HG02885 (cell line): Measurements from ENCODE around the gene AAGAB.

Source experiments
- ATAC-seq: cut with Tn5 transposase; IDR thresholded peaks from one replicate; pipeline ENCODE4 v1.9.1; 2021; ENCODE audit warnings: mild to moderate bottlenecking; ENCODE audit not compliant: unreplicated experiment, poor library complexity

The AAGAB gene

DNA sequence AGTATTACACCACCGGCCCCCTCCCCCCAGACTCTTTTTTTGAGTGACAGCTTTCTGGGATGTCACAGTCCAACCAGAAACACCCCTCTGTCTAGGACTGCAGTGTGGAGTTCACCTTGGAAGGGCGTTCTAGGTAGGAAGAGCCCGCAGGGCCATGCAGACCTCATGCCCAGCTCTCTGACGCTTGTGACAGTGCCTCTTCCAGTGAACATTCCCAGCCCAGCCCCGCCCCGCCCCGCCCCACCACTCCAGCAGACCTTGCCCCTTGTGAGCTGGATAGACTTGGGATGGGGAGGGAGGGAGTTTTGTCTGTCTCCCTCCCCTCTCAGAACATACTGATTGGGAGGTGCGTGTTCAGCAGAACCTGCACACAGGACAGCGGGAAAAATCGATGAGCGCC is 63.6 kb downstream of the AAGAB start:
- ATAC-seq: no peak

DNA sequence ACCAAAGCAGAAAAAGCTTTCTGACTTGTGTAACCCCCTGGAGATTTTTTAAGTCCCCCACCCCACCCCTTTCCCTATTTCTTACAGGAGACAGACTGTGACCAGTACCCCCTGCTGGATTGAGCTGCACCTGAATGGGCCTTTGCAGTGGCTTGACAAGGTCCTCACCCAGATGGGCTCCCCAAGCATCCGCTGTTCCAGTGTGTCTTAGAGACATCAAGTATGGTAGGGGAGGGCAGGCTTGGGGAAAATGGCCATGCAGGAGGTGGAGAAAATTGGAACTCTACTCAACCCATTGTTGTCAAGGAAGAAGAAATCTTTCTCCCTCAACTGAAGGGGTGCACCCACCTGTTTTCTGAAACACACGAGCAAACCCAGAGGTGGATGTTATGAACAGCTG is 64.1 kb downstream of the AAGAB start:
- no peak for ATAC-seq

DNA sequence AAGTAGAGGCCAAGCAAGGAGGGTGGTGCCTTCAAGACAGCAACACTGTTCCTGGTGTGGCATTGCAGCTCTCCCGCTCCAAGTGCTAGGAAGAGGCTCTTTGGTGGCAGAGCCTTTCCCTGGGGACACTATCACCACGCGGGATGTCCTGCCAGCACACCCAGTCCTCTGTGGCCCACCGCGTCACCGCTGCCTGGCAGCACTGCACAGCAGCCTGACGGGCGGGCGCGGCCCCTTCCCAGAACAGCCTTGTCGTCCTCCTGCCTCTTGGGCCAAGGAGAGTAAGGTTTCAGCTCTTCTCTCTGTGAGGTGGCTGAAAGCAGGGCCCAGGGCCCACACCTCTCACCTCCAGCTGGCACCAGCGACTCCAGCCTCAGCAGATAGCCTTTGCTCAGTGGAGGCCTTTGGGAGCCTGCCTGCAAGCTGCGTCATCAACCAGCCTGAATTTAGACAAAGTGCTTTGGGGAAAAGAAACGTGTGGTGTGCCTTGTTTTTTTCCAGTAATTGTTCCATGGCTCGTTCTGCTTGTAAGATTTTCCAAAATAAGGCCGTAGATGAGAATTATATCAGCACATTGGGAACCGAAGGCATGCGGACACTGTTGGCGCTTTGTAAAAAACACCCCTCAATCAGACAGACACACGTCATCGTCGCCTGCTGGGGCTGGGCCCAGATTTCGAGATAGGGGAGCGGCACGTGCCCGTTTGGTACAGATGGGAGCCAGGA is 65.0 kb downstream of the AAGAB start:
- ATAC-seq: no peak

DNA sequence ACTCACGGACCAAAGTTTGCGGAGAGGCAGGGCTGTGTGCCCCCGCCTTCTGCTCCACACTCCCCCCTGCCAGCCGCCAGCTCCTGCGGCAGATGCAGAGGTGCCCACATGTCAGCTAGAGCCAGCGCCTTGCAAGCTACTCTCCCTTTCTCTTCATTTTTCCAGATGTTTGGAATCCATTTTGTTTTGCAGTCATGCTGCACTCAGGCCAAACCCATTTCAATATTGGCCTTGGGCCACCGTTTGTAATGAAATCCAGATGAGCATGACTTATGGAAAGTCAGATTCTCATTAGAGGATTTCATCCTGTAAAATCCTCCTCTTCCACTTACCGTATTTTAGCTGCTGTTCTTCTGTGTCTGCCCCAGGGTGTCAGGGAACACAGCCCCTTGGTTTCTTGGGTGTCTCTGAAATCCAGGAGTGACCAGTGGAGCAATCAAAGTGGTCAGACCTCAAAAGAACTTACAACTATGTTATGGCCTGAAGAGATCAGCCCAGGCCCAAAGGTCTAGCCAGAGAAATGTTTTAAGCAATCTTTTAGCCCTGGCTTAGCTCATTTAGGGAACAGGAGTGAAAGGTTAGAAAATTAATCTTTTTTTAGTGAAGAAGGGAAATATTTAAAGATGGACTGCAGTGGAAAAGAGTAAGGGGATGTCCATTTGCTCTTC is 65.8 kb downstream of the AAGAB start:
- ATAC-seq: no peak

DNA sequence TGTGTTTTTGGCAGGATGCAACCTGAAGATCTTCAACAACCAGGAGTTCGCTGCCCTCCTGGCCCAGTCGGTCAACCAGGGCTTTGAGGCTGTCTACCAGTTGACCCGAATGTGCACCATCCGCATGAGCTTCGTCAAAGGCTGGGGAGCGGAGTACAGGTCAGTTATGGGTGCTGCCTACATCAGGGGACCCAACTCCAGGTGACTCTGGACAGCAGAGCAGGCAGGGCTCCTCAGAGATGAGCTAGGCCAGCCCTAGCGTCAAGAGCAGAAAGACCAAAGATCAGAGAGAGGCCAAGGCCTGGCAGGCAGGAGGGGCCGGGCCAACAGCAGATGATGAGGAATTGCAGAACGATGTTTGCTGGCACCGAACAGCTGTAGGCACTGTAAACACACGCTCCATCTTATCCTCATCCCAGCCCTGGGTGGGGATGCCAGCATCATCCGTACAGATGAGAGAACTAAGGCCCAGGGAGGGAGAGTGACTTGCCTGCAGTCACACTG is 67.1 kb downstream of the AAGAB start:
- no peak for ATAC-seq

DNA sequence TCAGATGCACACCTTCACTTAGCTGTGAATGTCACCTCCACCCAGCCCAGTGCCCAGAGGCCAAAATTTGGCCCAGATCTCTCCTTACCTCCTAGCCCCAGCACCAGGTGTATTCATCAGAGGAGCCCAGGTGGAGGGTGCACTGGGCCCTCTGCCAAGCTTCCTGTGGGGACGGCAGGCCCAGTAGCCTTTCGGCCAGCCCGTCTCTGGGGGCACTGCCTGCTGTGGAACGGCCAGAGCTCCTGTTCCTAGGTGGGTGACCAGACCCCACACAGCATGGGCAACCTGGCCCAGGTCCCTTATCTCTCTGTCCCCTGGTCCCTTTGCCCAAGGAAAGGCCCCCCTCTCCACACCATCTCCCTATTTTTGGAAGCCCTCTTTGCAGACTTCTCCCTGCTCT is 67.8 kb downstream of the AAGAB start:
- no peak for ATAC-seq

DNA sequence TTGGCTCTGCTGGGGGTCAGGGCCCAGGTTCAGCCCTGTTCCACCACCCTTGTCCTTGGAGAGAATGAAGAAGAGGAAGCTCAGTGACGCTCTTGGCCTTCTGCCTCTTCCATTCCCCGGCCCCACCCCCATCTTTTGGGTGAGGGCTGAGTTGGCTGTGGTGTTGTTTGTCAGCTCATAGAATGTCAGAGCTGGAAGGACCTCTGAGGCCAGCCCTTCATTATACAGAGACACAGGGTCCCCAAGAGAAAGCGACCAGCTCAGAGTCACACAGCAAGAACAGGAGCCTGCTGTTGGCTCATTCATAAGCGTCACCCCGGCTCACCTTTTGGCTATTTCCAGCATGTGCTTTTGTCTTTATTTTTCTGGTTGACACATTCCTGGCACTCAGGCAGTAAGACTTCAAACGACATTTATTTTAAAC is 68.2 kb downstream of the AAGAB start:
- no peak for ATAC-seq

DNA sequence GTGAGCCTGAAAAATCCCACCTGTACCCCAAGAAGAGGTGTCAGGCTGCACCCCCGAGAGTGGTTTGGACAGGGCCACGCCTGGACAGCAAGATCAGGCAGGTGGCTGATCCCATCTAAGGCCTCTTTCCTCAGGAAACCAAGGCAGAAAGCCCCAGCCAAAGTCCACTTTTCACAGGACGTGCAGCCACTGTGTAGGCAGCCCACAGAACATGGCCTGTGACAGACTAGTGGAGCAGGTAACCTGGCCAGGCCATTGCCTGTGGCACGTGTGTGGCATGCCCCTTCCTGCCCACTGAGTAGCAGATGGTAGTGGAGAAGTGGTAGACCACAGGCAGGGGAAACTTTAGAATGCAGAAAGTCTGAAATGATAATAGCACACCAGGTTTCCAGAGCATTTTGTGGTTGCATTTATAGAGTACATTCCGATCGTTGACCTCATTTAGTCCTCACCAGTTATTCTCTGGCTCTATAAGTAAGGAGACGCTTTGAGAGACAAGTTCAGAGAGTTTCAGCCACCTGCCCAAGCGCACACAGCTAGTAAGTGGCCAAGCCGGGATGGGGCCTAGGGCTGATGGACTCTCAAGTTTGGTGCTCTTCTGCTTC is 68.7 kb downstream of the AAGAB start:
- no peak for ATAC-seq

DNA sequence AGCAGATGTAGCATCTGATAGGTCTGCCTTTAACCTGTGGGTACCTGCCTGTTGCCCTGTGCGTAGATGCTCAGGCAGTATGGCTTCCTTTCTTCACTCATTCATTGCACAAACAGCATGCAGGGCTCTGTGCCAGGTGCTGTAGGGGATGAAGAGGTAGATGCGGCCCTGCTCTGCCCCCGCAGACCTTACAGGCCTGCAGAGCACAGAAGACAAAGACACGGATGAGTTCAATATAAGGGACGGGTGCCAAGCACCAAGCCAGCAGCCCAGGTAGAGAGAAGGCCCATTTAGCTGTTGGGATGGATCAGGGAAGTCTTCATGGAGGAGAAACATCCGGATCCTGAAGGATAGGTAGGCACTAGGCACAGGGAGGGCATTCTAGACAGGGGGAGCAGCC is 69.4 kb downstream of the AAGAB start:
- ATAC-seq: no peak

DNA sequence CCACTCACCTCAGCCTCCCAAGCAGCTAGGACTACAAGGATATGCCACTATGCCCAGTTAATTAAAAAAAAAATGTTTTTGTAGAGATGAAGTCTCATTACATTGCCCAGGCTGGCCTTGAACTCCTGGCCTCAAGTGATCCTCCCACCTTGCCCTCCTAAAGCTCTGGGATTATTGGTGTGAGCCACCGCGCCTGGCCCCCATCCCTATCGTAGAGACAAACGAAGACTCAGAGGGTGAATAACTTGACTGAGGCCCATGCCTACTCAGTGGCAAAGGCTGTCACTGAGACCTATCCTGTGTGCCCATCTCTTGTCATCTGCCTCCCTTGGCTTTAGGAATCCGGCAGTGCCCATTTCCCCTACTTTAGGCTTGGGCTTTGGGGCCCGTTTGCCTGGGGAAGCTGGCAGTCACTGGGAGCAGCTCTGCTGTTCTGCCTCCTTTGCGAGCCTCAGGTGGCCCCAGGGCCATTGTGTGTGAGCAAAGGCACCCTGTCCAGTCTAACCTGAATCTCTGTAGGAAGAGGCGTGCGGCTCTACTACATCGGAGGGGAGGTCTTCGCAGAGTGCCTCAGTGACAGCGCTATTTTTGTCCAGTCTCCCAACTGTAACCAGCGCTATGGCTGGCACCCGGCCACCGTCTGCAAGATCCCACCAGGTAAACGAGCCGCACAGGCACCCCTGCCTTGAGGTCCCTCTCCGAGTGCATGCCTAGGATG is 70.1 kb downstream of the AAGAB start:
- no peak for ATAC-seq

DNA sequence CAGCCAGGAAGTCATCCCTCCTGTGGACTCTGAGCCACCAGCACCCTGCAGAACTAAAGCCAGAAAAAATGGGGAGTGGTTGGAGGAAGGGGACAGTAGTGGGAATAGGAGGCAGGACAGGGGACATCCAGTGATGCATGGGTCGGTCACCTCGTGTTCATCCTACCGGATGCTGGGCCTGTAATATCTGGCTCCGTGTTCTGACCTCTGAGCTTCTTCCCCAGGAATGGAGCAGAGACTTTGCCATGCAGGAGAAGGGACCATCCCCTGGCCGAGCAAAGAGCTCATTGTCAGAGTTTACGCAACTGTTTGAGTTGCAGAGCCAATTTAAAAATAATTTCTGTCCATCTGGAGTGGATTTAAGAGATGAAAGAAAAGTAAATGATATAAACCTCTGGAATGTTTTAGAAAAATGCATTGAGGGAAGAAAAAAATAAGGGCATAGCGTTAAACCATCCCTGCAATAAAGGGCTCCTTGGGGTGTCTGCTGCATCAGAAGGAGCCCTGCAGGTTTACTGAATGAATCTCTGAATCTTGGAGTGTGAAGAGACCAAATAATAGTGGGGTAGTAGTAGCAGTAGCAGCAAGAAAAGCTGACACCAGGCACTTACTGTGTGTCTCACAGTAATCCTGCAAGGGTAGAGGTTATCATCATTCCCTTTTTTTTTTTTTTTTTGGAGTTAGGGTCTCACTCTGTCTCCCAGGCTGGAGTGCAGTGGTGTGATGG is 70.9 kb downstream of the AAGAB start:
- ATAC-seq: no peak

DNA sequence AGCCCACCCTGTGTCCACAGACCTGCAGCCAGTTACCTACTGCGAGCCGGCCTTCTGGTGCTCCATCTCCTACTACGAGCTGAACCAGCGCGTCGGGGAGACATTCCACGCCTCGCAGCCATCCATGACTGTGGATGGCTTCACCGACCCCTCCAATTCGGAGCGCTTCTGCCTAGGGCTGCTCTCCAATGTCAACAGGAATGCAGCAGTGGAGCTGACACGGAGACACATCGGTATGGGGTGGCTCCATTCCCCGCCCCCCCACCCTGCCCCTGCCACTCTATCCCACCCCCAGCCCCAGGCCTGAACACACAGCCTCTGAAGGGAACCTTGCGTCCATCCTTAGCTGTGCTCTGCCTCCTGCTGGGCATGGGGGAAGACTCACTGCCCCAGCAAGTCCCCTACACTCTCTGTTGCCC is 73.2 kb downstream of the AAGAB start:
- ATAC-seq: no peak

DNA sequence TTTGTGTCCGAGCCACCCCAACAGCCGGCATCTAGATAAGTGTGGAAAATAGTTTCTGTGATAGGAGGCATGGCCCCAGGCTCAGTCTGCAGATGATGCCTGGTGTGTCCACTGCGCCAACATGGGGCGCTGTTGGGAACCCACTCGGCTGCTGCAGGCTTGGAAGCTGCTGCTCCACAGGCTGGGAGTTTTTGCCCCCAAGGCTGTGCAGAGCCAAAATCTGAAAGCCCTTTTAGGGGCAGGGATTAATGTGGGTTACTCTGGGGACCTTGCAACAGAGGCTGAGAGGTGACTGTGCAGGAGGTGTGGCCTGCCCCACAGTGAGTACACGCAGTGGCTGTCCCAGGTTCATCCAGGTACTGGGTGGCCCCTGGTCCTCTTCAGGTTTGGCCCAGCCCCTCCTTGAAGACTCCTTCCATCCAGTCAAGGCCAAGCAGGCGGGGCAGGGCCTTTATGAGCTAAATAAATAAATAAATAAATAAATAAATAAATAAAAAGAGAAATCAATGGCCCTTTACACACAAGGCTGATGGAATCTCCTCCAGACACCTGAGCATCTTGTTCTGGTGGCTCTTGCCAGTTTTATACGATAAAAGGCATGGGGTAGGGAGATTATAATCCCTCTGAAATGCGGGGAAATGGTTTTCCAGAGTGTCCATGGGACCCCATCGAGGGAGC is 73.8 kb downstream of the AAGAB start:
- no peak for ATAC-seq

DNA sequence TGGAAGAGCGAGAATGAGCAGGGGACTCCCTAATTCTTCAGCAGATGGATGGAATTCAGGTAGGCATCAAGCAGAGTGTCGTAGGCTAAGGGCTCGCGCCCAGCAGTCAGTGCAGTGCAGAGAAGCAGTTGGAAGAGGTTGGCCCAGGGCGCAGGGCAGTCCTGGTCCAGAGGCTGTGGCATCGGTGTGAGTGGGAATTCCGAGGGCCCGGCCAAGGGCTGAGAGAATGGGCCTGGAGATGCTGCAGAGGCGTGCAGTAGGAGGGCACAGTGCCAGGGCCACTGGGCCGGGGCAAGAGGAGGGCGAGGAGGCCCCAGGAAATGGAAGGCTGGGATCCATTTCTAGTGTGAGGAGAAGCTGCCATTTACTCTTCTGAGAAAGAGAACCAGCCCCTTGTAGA is 74.4 kb downstream of the AAGAB start:
- ATAC-seq: no peak

DNA sequence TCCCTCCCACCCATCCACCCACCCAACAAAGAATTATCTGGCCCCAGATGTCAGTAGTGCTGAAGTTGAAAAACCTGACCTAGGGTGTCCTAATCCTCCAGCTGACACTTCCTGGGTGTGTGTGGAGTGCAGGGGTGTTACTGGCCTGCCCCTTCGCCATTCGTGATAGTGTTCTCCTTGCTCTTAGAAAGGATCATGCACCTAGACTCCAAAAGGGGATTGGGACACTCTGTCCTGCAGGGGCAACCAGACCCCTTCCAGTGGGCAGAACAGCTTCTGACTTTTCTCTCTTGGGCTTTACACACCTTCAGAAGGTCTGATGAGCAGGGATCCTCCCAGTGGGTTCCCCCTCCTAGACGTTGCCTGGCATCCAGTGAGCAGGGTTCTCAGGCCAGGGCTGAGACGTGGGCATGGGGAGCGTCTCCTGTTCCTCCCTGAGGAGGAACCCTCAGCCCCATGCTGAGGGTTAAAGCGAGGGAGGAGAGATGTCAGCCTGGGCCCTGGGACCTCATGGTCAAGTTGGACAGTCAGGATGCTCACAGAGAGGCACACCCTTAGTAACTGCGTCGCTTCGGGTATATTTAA is 75.0 kb downstream of the AAGAB start:
- ATAC-seq: no peak

DNA sequence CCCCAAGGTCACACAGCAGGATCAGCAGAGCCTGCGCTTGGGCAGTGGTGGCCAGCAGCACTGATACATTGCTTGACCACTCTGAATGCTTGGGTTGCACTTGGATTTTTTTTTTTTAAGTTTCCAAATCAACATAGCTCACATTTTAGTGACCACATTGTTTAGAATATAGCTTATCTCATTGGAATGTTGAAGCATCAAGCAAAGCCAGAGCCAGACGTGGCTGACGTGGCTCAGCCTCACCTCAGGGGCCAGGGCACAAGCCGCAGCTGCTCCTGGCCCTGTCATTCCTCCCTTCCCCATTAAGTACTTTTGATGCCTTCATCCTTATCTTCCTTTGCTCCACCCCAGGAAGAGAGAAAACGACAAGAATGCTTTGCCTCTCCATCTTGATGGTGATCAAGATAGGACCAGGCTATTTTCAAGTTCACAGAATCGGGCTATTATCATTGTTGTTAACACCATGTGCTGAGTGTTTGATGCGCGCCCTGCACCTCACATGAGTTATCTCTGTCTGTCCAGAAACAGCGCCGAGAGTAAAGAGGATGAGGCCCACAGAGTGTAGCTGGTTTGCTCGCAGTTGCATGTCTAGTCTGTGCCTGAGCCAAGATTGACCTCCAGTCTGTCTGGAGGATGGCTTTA is 75.8 kb downstream of the AAGAB start:
- no peak for ATAC-seq

DNA sequence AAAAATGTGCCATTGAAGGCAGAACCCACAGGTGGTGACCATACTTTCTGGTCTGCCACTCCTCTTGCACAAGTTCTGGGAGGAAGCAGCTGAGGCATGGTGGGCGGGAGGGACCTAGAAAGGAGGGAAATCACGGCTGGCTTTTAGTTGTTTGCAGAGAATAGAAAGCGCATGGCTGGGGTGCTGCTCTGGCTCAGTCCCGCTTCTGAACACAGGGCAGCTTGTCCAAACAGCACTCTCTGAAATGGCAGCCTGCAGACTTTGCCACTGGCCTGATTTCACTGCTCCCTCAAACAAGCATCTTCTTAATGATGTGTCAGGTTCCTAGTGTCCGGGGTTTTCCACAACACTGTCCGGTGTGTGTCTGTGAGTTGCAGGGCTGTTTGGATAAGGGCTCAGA is 76.7 kb downstream of the AAGAB start:
- ATAC-seq: no peak

DNA sequence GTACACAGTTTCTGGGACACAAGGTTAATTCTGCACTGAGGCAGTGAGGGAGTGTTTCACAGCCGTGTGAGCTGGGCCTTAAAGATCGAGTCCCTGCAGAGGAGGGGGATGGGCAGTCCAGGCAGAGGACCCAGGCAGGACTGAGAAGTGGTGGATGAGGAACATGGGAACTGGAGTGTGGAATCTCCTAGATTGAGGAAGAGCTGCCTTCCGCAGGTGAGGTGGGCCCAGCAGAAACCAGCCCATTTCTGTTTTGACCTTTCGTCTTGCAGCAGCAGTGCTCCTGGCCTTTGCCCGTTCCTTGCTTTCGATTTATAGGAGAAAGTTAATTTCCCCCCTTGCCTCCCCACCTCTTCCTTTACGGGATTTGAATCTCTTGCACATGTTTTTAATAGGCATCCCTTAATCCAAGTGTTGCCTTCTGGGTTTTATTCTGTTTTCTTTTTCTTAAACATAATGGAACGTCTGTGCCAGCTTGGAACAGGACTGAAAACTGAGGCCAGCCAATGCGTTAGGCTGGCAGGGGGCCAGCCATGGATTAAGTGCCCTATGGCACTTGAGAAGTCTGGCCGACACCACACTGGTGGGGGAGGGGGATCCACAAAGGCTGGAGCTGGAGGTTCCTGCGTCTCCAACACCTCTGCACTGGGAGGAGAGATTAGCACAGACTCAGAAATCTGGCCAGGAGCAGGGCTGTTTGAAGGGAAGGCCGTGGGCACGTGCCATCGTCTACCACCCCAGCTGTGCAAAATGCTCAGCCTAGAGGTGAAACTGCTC is 78.1 kb downstream of the AAGAB start:
- ATAC-seq: no peak
